GM15510 (cell line): ENCODE data around the gene DEFB132.

Experiments
- POLR2A ChIP-seq: IDR thresholded peaks from 3 replicates; pipeline ENCODE4 v1.6.1; 2011; ENCODE audit warnings: borderline replicate concordance; ENCODE audit not compliant: insufficient read length; ENCODE audit errors: extremely low read depth

The DEFB132 gene

GRCh38 chr20:257419-257818 lies at the start of gene DEFB132:
DEFB132 (plus strand) TSS chr20:257724; CDS start chr20:257779, 55 bp downstream.
- TF ChIP-seq POLR2A: no peak

GRCh38 chr20:208942-209566 lies 48.5 kb upstream of the DEFB132 start:
- no peak for TF ChIP-seq POLR2A

- no peak for TF ChIP-seq POLR2A
Measured at GRCh38 chr20:210809-211502, 46.6 kb upstream of the DEFB132 start.

- no peak for TF ChIP-seq POLR2A
Measured at GRCh38 chr20:214383-214782, 43.1 kb upstream of the DEFB132 start.

GRCh38 chr20:215796-216195 lies 41.7 kb upstream of the DEFB132 start:
- TF ChIP-seq POLR2A: no peak

GRCh38 chr20:217266-217665 lies 40.3 kb upstream of the DEFB132 start:
- TF ChIP-seq POLR2A: no peak

- no peak for TF ChIP-seq POLR2A
Measured at GRCh38 chr20:219290-220115, 38.0 kb upstream of the DEFB132 start.

GRCh38 chr20:221258-221830 lies 36.2 kb upstream of the DEFB132 start:
- no peak for TF ChIP-seq POLR2A

- no peak for TF ChIP-seq POLR2A
Measured at GRCh38 chr20:226958-227357, 30.6 kb upstream of the DEFB132 start, which contains the start of gene DEFB129. DEFB129 (plus strand) TSS chr20:227258; CDS start chr20:227289, 31 bp downstream.

GRCh38 chr20:227439-228105 lies 30.0 kb upstream of the DEFB132 start:
- TF ChIP-seq POLR2A: no peak

GRCh38 chr20:235891-236290 lies 21.6 kb upstream of the DEFB132 start:
- TF ChIP-seq POLR2A: no peak

GRCh38 chr20:237489-237888 lies 20.0 kb upstream of the DEFB132 start:
- TF ChIP-seq POLR2A: no peak

- TF ChIP-seq POLR2A: no peak
Measured at GRCh38 chr20:237929-238328, 19.6 kb upstream of the DEFB132 start.

GRCh38 chr20:242905-243304 lies 14.6 kb upstream of the DEFB132 start:
- TF ChIP-seq POLR2A: no peak
